GM19023 (cell line): Measurements from ENCODE around the gene CASS4.
"Not testable (repeated sequence)": the region's sequence is repeated elsewhere in the genome, so short reads cannot be mapped to it uniquely, and the experiment has no call there.

Source experiments
- ATAC-seq: cut with Tn5 transposase; IDR thresholded peaks from one replicate; pipeline ENCODE4 v1.9.1; 2021; ENCODE audit warnings: mild to moderate bottlenecking, moderate library complexity; ENCODE audit not compliant: unreplicated experiment

CASS4 gene

GRCh38 chr20:56391596-56392131, 20.4 kb upstream of the CASS4 start:
- ATAC-seq, result peak; percentile 36

DNA sequence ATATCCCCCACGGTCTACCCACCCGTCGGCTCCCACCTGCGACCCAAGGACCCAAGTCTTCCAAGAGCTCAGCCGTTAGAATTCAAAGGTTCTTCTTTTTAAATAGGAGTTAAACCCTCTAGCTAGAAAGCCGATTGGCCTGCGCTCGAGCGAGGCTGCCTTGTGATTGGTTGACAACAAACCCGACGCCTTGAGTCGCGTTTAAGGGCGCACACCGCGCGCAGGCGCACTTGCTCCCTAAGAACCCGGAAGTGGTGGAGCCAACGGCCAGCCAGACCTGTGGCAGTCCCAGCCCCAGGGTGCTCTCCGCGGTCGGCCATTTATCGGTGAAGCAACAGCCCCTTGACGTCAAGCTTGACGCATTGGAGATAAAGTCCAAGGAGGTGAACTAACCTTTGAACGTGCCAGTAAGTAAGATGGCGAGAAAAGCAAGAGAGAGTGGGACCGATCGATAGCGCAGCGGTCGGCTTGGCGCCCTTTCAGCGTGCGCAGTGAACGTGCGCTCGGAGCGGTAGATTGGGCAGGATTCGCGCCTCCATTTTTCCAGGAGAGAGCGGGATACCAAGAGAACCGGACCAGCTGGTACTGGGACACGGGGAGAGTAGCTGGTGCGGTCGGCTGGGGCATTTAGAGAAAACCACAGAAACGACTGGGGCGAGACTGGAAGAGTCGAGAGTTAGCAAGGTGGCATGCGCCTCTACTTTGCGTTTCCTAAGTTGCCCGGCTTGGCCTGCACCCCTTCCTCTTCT, 19.8 kb upstream of the CASS4 start, which contains the start of the genes AURKA and CSTF1:
Gene AURKA, minus strand, starts transcription at position 84 of the 749 bp plus-strand sequence. CDS start 4,018 bp downstream, outside the sequence.
Gene CSTF1, plus strand, starts transcription at position 514 of the 749 bp plus-strand sequence. CDS start 2,908 bp downstream, outside the sequence.
- peak; percentile 98 for ATAC-seq

GRCh38 chr20:56392881-56393482, 19.1 kb upstream of the CASS4 start:
- ATAC-seq, result no peak

GRCh38 chr20:56393653-56394052, 18.4 kb upstream of the CASS4 start:
- no peak for ATAC-seq

GRCh38 chr20:56395166-56395565, 16.9 kb upstream of the CASS4 start:
- ATAC-seq, result no peak

- no peak for ATAC-seq
Observed at GRCh38 chr20:56400001-56400640, 11.9 kb upstream of the CASS4 start.

DNA sequence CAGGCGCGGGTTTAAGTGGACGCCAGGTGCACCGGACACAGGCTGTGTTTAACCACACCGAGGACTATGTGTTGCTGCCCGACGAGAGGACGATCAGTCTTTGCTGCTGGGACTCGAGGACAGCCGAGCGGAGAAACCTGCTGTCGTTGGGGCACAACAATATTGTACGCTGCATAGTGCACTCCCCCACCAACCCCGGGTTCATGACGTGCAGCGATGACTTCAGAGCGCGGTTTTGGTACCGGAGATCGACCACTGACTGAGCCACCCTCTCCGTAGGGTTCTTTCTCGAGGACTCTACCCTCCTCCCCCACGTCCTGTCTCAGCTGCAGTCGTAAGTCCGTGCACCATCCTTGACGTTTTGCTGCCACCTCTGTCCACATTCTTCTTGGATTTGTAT, 8.6 kb upstream of the CASS4 start:
- no peak for ATAC-seq

DNA sequence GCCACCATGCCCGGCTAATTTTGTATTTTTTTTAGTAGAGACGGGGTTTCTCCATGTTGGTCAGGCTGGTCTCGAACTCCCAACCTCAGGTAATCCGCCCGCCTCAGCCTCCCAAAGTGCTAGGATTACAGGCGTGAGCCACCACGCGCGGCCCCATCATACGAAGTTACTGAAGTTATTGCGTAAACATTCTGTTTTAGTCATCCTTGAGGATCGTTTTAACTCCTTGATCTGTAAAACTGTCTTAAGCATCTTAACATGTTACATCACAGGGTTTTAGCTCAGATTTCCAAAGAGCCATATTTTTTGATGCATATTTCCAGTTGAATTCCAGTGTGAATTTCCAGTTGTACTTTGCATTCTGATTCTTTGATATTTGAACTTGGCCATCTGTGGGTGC, 6.7 kb upstream of the CASS4 start:
- ATAC-seq, result not testable (repeated sequence)

DNA sequence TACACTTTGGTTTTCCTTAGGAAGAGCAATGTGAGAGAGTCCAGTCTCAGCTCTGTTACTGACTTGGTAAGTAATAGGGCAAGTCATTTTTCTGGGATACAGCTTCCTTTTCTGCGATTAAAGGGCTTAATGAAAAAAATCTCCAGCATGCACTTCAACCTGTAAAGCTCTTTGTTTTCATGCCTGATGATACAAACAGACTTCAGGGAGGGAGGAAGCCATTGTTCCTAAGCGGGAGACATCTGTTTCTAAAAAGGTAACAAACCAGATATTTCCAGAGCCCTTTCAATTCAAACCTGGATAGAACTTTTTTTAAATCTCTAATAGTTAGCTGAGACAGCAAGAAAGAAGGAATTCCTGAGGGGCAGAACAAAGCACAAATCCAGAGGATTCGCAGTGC, 5.2 kb upstream of the CASS4 start:
- no peak for ATAC-seq

DNA sequence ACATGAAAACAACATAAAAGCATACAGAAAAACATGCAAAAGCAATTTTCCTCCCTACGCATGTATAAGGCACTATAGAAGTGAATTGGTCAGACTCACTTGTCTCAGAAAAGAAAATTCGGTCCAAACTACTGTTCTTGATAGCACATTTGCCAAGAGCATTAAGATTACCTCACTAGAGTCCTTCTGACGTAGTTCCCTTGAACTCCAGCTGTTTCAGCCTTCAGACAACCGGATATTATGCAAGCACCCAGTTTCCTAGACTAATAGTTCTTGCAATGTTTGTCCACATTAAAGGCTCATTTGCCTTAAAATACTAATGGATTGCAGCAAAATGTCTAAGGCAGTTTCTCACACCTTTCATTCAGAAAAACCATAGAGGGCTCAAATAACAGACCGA, 2.5 kb upstream of the CASS4 start:
- no peak for ATAC-seq

DNA sequence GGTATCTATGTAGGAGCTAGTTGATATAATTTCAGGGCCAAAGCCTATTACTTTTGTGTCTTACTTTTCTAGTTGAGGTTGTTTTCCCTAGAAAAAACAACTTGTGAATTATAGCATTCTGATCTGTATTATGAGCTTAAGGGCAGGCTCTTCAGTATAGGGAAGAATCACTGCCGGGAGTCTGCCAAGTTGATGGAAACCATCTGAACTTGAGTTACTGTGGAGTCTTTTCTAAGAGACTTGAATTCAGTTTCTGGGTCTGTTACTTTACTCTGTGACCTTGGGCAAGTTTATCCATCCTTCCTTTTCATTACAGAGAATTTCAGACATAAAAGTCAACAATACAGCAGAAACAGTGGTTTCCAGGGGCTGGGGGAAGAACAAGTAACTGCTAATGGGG, 2.1 kb upstream of the CASS4 start:
- ATAC-seq, result no peak

GRCh38 chr20:56411287-56411686, 773 bp upstream of the CASS4 start:
- ATAC-seq, result not testable (repeated sequence)

DNA sequence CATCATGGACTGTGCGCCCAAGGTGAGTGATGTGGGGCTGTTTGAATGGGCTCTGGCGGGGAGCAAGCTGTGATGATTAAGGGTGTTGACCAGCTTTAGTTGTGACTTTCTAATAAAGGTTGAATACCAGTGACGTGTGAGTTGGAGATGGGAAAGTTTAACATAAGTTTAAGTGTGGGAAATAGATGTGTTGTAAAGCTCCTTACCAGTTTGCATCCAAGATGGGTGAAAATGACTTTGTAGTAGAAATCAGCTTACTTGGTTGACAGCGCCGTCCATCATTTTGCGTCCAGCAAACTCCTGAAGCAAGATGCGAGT, 372 bp downstream of the CASS4 start:
- ATAC-seq, result no peak

DNA sequence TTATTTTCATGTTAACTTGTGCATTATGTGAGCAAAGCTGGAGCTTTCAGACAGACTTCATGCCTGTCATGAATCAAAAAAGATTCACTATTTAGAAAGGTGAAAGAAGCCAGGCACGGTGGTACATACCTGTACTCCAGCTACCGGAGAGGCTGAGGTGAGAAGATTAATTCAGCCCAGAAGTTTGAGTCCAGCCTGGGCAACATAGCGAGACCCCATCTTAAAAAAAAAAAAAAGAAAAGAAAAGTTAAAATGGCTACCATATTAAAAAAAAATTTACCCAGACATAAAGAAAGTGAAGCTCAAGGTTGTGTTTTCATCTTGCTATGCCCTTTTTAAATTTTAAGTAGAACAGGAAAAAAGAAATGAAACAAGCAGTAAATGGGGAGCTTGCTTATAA, 889 bp downstream of the CASS4 start:
- no peak for ATAC-seq

GRCh38 chr20:56414842-56415765, 3.0 kb downstream of the CASS4 start:
- no peak for ATAC-seq

- ATAC-seq, result no peak
Observed at GRCh38 chr20:56417402-56417801, 5.3 kb downstream of the CASS4 start.

- ATAC-seq, result no peak
Observed at GRCh38 chr20:56417911-56418310, 5.9 kb downstream of the CASS4 start.

GRCh38 chr20:56418385-56418861, 6.4 kb downstream of the CASS4 start:
- ATAC-seq, result no peak

- no peak for ATAC-seq
Observed at GRCh38 chr20:56420028-56420427, 8.0 kb downstream of the CASS4 start.

DNA sequence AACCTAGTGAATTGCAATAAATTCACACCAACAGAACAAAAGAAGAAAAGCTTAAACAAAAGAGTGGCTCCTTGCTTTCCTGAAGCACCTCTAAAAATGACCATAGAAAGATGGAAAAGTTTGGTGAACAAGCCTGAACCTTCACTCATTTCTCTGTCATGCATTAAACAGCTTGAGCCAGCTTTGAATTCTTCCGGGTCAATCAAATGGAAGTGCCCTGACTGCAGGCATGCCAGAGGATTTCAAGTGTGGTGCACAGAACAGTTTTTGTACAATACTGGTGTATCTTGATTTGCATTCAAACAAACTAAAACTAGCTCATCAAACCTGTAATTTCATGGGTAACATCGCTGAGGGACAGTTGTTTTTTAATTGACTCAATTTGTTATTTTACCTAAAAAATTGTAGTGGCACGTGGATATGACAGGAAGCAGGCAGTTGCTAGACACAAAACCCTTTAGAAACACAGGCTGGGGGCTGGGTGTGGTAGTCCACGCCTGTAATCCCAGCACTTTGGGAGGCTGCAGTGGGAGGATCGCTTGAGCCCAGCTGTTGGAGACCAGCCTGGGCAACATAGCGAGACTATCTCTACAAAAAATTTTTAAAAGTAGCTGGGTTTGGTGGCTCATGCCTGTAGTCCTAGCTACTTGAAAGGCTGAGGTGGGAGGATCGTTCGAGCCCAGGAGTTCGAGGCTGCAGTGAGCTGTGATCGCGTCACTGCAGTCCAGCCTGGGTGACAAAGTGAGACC, 9.1 kb downstream of the CASS4 start:
- no peak for ATAC-seq
